GM23248 (cell line): ENCODE data around the gene HMOX1. TPM values are rescaled to one million over a fixed set of nuclear protein-coding genes. Genes with fewer than 3 reads are reported as not detected.

ENCODE experiments used
- DNase-seq: peaks from one replicate; pipeline ENCODE4 v3.0.0-alpha.2; 2015
- H2AFZ ChIP-seq: fragments of 200-600 bp; sonication (generic); 2 replicates; pipeline ENCODE4 v1.6.1; 2016; ENCODE audit warnings: antibody characterized with exemption
- H3F3A ChIP-seq: fragments of 200-600 bp; sonication (generic); 2 replicates; pipeline ENCODE4 v1.6.1; 2016; ENCODE audit warnings: mild to moderate bottlenecking, antibody characterized with exemption, mixed run types; ENCODE audit not compliant: insufficient read depth
- H3K27ac ChIP-seq: fragments of 200-600 bp; sonication (generic); 2 replicates; pipeline ENCODE4 v1.5.1; 2016; ENCODE audit warnings: mild to moderate bottlenecking
- H3K27me3 ChIP-seq: fragments of 200-600 bp; sonication (generic); replicated peaks from 2 replicates; pipeline ENCODE4 v1.6.1; 2016; ENCODE audit warnings: mild to moderate bottlenecking; ENCODE audit not compliant: insufficient read depth
- H3K36me3 ChIP-seq: fragments of 200-600 bp; sonication (generic); 2 replicates; pipeline ENCODE4 v1.6.1; 2016; ENCODE audit warnings: low read depth, mild to moderate bottlenecking
- H3K4me1 ChIP-seq: fragments of 200-600 bp; sonication (generic); 2 replicates; pipeline ENCODE4 v1.6.1; 2016; ENCODE audit warnings: mild to moderate bottlenecking; ENCODE audit not compliant: insufficient read depth
- H3K4me2 ChIP-seq: fragments of 200-600 bp; sonication (generic); one replicate; pipeline ENCODE4 v1.6.1; 2016; ENCODE audit warnings: mild to moderate bottlenecking; ENCODE audit not compliant: unreplicated experiment
- H3K4me3 ChIP-seq: fragments of 200-600 bp; sonication (generic); 2 replicates; pipeline ENCODE4 v1.5.1; 2016; ENCODE audit warnings: mild to moderate bottlenecking
- H3K79me2 ChIP-seq: fragments of 200-600 bp; sonication (generic); 2 replicates; pipeline ENCODE4 v1.6.1; 2016; ENCODE audit warnings: mild to moderate bottlenecking; ENCODE audit not compliant: insufficient read depth
- H3K9ac ChIP-seq: fragments of 200-600 bp; sonication (generic); 2 replicates; pipeline ENCODE4 v1.6.1; 2016; ENCODE audit warnings: mild to moderate bottlenecking
- H3K9me2 ChIP-seq: fragments of 200-600 bp; sonication (generic); 2 replicates; pipeline ENCODE4 v1.6.1; 2016; ENCODE audit warnings: mixed run types, mild to moderate bottlenecking, moderate library complexity; ENCODE audit not compliant: insufficient read depth
- H3K9me3 ChIP-seq: fragments of 200-600 bp; sonication (generic); one replicate; pipeline ENCODE4 v1.6.1; 2017; ENCODE audit warnings: low read depth
- H4K20me1 ChIP-seq: fragments of 200-600 bp; sonication (generic); 2 replicates; pipeline ENCODE4 v1.6.0; 2016; ENCODE audit not compliant: insufficient read depth
- EZH2 ChIP-seq: fragments of 200-600 bp; sonication (generic); IDR thresholded peaks from 2 replicates; pipeline ENCODE4 v1.6.1; 2018; ENCODE audit warnings: antibody characterized with exemption, mild to moderate bottlenecking; ENCODE audit not compliant: insufficient read depth, poor library complexity, severe bottlenecking
- EZH2phosphoT487 ChIP-seq: fragments of 200-600 bp; sonication (generic); IDR thresholded peaks from 2 replicates; pipeline ENCODE4 v1.6.1; 2018; ENCODE audit warnings: antibody characterized with exemption, moderate library complexity, mild to moderate bottlenecking, low read depth; ENCODE audit not compliant: insufficient read depth
- WGBS, 2 experiments: methylation state at CpG; one replicate each; pipeline ENCODE4 v1.1.6; 2015 to 2017; ENCODE audit warnings: low lambda C conversion rate in 2 of 2, low coverage in 1 of 2; ENCODE audit errors: missing lambda C conversion rate in 2 of 2; 5-methylcytosine and 5-hydroxymethylcytosine counted together
- in situ Hi-C: fragments of 300-500 bp; cut with MboI; formaldehyde crosslinking; loops from 2 replicates; pipeline ENCODE4 v1.15.0; 2020
- polyA plus RNA-seq: library from polyadenylated mRNA; unstranded; fragments of >200 nt; fragmentation: Nextera tagmentation; extraction: Ambion mirVana; gene quantifications from 2 replicates; pipeline ENCODE4 v1.2.1, GENCODE V29; 2016
- total RNA-seq: library from RNA; depleted of rRNA; stranded (reverse); fragments of >200 nt; shearing (Covaris generic); gene quantifications from 2 replicates; pipeline ENCODE4 v1.2.3, GENCODE V29; 2014

The HMOX1 gene
- total and polyA plus RNA-seq, 2 experiments from 2014 or later = 44.3 to 82.9 TPM

DNA sequence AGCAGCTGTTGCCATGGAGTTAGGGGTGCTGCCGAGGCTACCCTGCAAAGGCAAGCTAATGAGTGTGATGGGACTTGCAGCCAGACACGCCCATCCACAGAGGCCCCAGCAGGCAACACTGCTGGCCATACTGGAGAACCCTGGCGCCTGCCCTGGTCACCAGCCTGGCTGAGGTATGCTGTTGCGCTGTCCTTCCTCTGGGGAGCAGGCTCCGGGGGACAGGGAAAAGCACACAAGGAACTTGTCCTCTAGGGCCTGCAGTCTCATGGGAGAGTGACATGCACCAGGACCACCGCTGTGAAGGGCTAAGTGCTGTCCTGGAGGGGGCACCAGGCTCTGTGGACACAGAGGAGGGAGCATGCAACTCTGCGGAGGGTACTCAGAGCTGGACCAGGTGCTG is 45.4 kb upstream of the HMOX1 start:
- H4K20me1 ChIP-seq = no peaks in the 10 kb centered on the region
- WGBS, 2 experiments = 83 to 87% methylated on average over 7 of the region's 7 CpGs

DNA sequence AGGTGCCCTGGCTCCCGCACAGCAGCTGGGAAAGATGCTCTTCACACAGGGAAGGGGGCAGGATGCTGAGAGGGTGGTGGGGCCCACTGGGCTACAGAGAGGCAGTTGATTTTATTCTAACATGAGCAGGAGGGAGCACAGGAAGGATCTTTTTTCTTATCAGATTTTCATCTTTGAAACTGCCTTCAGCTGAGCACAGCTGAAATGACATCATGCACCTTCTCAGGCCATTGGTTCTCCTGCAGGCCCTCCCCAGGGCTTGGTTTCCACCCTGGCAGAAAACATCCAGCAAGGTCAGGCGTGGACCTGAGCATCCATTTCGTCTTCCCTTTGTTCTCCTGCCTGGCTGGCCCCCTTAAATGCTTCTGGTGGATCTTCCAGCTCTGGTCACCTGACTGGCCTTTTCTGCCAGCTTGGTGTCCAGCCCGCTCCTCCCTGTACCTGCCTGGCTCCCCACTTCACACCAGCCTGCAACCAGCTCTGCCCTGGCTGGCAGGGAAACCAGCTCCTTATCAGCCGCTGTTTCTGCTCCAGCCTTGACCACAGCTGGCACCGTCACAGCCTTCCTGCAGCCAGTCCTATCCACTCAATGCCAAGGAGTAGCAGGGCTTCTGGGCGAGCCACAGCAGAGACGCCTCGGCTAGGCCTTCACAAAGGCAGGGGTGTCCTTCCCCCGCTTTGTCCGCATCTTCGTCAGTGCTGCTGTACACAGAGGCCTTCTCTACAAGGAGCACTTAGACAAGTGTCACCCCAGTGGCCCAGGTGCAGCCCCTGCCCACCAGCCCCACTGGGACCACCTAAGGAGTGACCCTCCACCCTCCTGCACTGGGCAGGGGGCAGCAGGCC is 44.7 kb upstream of the HMOX1 start:
- Histone ChIP-seq H3K9me2 (no peaks in the 10 kb centered on the region), H3F3A (no peaks in the 10 kb centered on the region; the same call in 1 of the 2 replicates), H3K36me3 (peaks cover 40% of the 10 kb centered on the region), H2AFZ (no peak overlapping the region), H3K9me3 (no peaks in the 10 kb centered on the region), H4K20me1 (no peaks in the 10 kb centered on the region), H3K27ac (no peak overlapping the region), H3K79me2 (no peaks in the 10 kb centered on the region), H3K4me2 (no peak overlapping the region), H3K9ac (no peak overlapping the region), H3K27me3 (no peaks in the 10 kb centered on the region), H3K4me1 (no peaks in the 10 kb centered on the region), H3K4me3 (no peak overlapping the region)
- in situ Hi-C loops = no loop called here
- 88 to 93% methylated on average over 9 to 12 of the region's 12 CpGs for WGBS, 2 experiments
- no peak for DNase-seq
- TF ChIP-seq EZH2phosphoT487 (no peak), EZH2 (no peak)

More for the DNA sequence above, 45.4 kb upstream of the HMOX1 start:
- H3K9me3 ChIP-seq = no peaks in the 10 kb centered on the region
- no peaks in the 10 kb centered on the region; the same call in 1 of the 2 replicates for H3F3A ChIP-seq
- in situ Hi-C loops = no loop called here
- no peaks in the 10 kb centered on the region for H3K27me3 ChIP-seq
- H3K36me3 ChIP-seq = peaks cover 41% of the 10 kb centered on the region
- no peak overlapping the region for H2AFZ ChIP-seq
- no peak overlapping the region for H3K4me2 ChIP-seq
- no peak overlapping the region for H3K9ac ChIP-seq
- TF ChIP-seq EZH2phosphoT487 = no peak
- no peak for TF ChIP-seq EZH2
- H3K79me2 ChIP-seq = no peaks in the 10 kb centered on the region
- no peak for DNase-seq
- H3K27ac ChIP-seq = no peak overlapping the region
- no peak overlapping the region for H3K4me3 ChIP-seq
- H3K4me1 ChIP-seq = peaks cover 4% of the 10 kb centered on the region
- no peaks in the 10 kb centered on the region for H3K9me2 ChIP-seq

DNA sequence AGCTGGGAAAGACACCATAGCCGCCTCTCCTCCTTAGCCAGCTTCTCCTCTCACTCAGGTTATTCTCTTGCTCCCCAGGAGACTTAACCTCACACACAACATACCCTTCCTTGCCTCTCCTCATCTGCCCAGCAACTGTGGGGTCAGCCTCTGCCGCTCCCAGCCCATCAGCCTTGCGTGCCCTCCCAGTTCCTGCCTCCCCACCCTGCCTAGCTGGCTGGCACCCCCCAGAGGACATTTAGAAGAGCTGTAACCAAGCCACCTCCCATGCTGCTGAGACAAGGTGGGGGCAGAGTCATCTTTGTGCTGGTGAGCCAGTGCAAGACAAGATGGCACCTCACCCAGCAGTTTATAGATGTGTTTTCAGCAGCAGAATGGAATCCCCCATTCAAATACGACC is 43.0 kb upstream of the HMOX1 start:
- 89% methylated on average over 4 of the region's 4 CpGs for WGBS, 2 experiments
- no peaks in the 10 kb centered on the region for H4K20me1 ChIP-seq
- peaks cover 23% of the 10 kb centered on the region; the same call in 1 of the 2 replicates for H3K36me3 ChIP-seq
- no peaks in the 10 kb centered on the region for H3K79me2 ChIP-seq
- H3K4me1 ChIP-seq = no peaks in the 10 kb centered on the region
- no peaks in the 10 kb centered on the region for H3K9me3 ChIP-seq
- H3F3A ChIP-seq = no peaks in the 10 kb centered on the region
- no peak overlapping the region for H3K4me2 ChIP-seq
- no peak overlapping the region for H2AFZ ChIP-seq
- H3K9ac ChIP-seq = no peak overlapping the region
- H3K4me3 ChIP-seq = no peak overlapping the region
- in situ Hi-C loops = no loop called here
- no peaks in the 10 kb centered on the region for H3K27me3 ChIP-seq
- no peak for TF ChIP-seq EZH2
- no peak for TF ChIP-seq EZH2phosphoT487
- DNase-seq = peak; percentile 22
- H3K9me2 ChIP-seq = no peaks in the 10 kb centered on the region
- H3K27ac ChIP-seq = no peak overlapping the region

DNA sequence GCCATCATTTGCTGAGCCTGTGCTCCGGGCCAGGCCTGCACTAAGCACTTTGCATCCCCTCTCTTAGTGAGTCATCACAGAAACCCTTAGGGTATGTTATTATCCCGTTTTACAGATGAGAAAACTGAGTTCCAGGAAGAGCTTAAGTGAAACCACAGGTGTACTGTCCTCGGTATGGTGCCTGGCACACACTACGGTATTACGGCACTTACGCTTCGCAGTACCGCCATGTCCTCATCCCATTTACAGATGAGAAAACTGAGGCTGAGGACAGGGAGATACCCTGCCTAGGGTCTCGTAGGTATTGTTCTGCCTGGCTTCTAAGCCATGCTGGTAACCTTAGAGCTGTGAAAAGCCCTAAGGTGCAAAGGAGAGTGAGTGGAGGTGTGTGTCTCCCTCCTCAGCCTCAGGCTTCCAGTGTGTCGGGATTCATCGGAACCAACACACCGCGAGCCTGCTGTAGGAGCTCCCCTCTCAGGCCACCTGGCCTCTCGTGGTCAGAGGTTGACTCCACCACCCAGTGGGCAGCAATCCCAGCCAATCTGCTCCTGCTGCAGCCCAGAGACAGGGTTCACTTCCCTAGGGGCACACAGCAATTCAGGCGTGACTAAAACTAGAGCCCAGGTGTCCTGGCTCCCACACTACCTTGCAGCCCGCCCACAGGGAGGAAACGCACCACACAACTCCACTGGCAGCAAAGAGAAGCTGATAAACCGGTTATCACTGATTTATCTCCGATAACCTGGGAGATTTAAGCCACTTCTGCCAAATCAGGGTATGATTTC is 39.6 kb upstream of the HMOX1 start:
- TF ChIP-seq EZH2phosphoT487 = no peak
- TF ChIP-seq EZH2 = no peak
- DNase-seq = no peak

More for the DNA sequence above, 39.6 kb upstream of the HMOX1 start:
- Histone ChIP-seq H2AFZ (no peak overlapping the region), H4K20me1 (no peaks in the 10 kb centered on the region), H3K4me3 (no peak overlapping the region), H3K4me2 (no peak overlapping the region), H3K79me2 (no peaks in the 10 kb centered on the region), H3K27ac (no peak overlapping the region), H3K9me2 (no peaks in the 10 kb centered on the region), H3K4me1 (no peaks in the 10 kb centered on the region), H3K9me3 (no peaks in the 10 kb centered on the region), H3K36me3 (peaks cover 11% of the 10 kb centered on the region; the same call in 1 of the 2 replicates), H3K9ac (no peak overlapping the region), H3F3A (no peaks in the 10 kb centered on the region), H3K27me3 (no peaks in the 10 kb centered on the region)
- in situ Hi-C loops = no loop called here
- 90 to 92% methylated on average over 19 of the region's 19 CpGs for WGBS, 2 experiments
